Activated T-cell treated with anti-CD3 and anti-CD28 coated beads, Interleukin-2, amount 50 U/mL, for 48 hours (primary cell): ENCODE measurements around the gene CDHR5.

Source experiments
- DNase-seq, 2 experiments: peaks; one replicate each; pipeline ENCODE4 v3.0.0-alpha.2; 2020

The CDHR5 gene

DNA sequence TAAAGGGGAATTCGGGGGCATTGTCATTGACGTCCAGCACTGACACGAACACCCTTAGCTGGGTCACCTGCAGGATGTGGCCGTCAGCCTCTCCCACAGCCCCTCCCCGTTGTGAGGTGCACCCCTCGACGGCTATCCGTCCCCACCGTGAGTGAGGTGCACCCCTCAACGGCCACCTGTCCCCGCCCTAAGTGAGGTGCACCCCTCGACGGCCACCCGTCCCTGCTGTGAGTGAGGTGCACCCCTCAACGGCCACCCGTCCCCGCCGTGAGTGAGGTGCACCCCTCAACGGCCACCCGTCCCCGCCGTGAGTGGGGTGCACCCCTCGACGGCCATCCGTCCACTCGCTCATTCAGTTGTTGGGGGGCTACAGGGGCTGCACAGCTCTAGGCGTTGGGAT is 2.9 kb downstream of the CDHR5 start:
- no peak for DNase-seq

DNA sequence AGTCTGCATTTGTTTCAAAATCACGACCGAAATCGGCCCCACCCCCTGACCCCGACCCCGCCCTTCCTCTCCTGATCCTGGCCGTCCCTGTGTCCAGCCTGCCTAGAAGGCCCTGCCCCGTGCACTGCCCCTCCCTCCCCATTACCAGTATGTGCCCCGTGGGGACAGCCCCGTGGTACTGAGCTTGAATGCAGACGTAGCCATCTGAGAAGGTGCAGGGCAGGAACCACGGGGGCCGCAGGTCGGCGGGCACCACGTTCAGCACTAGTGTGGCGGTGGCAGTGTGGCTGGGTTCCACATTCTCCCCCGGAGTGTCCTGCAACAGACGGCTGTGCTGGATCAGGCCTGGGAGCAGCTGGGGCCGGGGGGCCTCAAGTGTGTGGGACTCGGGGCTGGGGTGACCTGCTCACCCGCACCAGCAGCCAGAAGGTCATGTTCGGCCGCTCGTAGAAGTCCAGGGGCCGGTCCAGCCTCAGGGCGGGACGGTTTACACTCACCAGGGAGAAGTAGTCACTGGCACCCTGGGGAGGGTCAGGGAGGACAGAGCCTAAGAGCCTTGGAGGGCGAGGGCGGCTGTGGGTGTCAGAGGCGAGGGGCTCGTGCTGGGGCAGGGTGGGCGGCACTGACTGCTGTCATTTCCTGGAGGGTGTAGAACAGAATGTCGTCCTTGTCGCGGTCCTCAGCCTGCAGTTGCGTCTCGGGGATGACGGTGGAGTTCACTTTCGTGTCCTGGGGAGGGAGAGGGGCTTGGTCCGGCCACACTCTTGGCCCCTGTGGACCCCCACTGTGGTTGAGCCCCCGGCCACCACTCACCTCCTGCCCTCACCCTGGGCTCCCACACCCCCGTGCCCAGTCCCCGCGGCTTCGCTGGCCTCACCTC is 3.6 kb downstream of the CDHR5 start:
- peak in 1 of 2 experiments; percentile 21 for DNase-seq

DNA sequence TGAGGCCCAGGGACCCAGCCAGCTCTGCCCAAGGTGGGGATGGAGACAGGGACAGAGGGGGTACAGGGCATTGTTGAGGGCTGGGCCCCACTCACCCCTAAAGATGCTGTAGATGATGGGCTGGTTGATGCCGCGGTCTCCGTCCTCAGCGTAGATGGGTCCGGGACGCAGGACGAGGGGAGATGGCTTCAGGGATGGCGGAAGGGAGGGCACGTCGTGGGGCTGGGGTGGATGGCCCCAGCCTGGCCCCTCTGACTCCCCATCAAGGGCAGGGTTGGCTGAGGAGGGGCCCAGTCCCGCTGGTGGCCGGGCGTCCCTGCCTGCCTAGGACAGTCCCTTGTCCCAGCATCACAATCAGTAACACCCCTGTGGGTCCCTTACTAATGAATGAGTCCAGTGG is 4.6 kb downstream of the CDHR5 start:
- DNase-seq: no peak

GRCh38 chr11:619628-620050 is 5.1 kb downstream of the CDHR5 start:
- DNase-seq: no peak

DNA sequence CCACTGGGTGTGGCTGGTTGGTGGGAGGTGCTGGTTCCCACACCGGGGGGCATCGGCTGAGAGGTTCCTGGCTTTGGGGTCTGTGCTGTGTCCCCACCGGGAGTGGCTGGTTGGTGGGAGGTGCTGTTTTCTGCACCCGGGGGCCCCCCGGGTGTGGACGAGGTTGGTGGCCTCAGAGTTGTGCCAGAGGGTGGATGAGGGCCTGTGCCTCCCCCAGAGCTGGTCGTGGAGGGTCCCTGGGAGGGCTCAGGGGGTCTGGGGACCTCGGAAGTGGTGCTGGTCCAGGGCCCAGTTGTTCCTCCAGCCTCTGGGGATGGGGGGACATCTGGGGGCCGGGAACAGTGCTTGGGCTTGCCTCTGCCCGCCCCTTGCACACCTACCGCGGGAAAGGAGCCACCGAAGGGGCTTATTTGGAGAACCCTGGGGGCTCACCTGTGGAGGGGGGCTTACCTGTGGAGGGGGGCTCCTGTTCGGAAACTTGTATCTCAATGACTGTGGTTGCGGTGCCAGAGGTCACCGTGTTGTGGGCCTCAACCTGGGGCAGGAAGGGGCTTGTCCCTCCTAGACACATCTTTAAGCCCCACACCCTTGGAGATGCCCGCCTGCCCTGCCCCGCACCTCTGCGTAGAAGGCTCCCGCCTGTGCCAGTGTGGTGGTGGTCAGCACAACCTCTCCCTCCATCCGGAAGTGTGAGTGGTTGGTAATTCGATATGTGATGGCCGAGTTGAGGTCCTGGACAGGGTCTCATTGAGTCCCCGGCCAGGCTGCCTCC is 5.7 kb downstream of the CDHR5 start:
- DNase-seq: no peak

DNA sequence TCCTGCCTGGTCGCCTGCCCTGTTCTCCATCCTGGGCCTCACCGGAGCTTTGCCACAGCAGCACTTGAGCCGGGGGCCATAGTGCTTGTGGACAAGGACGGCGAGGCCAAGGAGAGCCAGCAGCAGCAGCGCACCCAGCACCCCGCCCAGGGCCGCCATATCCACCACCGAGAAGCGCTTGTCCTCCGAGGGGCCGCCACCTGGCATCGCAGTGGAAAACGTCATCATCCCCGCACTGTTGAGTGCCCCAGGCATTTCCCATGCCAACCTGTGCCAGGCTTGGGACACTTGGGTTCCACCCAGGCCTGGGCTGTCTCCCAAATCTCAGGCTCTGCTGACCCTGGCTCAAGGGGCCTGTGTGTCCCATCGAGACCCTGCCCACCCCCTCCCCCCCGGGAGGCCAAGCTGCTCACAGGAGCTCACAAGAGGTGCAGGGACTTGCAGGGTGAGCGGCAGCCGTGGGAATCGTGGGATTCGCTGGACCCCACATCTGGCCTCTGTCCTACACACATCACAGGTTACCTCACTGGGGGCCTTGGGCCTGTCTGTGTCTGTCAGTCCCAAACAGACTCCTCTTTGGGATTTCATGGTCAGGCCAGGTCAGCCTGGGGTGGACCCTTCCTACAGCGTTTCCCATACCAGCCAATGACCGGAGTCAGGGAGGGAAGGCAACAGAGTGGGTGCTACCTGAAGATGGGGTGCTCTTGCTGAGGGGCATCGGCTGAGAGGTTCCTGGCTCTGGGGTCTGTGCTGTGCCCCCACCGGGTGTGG is 6.7 kb downstream of the CDHR5 start:
- DNase-seq: no peak

DNA sequence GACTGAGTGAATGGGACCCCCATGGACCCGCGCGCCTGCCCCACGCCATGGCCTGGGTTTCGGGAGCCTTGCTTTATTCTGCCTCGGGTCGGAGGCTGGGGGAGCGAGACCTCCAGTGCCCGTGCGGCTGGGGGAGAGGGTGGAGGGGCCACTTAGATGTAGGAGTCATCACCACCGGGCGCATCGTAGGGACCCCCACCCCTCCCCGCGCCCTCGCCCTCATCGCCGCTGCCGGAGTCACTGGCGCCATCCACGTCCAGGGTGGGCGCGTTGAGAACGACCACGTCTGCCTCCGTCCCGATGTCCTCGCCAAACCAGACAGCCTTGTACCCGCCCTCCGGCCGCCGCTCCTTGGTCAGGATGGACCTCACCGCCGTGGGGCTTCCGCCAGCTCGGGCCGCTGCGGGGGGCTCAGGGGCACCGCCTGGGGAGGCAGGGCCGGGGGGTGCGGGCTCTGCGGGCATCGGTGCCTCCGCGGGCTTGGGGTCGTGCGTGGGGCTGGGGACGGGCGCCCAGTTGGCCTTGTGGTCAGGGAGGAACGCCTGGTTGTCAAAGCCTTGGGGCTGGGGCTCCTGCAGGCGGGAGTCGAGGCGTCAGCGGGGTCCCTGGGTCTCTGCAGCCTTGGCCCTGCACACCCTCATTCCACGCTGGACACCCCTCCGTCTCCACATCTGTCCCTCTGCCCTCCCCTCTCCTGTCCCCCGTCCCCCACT is 7.4 kb downstream of the CDHR5 start:
- DNase-seq: no peak

- no peak for DNase-seq
These were observed 8.2 kb downstream of the CDHR5 start for GRCh38 chr11:616320-617198.

DNA sequence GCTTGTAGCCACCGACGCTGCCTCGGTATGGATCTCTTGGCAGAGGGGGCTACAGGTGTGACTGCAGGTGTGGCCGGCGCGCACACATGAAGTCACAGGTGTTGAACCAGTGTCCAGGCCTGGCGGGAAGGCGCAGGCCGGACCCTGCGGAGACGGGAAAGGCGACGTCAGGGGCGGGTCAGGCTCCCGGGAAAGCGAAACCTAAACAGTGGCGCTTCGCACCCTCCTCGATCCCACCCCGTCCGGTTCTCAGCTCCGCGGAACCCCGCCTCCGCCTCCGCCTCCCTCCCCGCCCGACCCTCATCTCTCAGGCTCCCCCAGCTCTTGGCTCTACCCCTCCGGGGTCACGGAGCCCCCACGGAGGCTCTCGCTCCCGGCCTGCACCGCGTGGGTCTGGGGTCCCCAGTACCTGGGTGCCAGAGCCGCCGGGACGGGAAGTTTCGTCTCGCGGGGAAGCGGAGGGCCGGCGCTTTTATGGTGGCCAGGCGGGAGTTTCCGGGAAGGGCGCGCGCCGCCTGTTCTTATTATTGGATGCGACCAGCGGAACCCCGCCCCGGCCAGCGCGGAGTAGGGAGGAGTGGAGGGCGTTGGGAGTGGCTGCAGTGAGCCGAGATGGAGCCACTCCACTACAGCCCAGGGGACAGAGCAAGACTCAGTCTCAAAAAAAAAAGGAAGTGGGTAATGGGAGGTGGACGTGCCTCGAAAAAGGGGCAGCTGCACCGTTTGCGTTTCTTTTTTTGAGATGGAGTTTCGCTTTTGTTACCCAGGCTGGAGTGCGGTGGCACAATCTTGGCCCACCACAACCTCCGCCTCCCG is 9.0 kb downstream of the CDHR5 start, which contains the start of gene IRF7:
Gene IRF7 (minus strand): TSS at position 447 of the 816 bp plus-strand sequence. CDS start 586 bp downstream, outside the sequence.
- DNase-seq: peak; percentile 91 to 93

GRCh38 chr11:614623-615503 is 9.9 kb downstream of the CDHR5 start:
- no peak for DNase-seq

DNA sequence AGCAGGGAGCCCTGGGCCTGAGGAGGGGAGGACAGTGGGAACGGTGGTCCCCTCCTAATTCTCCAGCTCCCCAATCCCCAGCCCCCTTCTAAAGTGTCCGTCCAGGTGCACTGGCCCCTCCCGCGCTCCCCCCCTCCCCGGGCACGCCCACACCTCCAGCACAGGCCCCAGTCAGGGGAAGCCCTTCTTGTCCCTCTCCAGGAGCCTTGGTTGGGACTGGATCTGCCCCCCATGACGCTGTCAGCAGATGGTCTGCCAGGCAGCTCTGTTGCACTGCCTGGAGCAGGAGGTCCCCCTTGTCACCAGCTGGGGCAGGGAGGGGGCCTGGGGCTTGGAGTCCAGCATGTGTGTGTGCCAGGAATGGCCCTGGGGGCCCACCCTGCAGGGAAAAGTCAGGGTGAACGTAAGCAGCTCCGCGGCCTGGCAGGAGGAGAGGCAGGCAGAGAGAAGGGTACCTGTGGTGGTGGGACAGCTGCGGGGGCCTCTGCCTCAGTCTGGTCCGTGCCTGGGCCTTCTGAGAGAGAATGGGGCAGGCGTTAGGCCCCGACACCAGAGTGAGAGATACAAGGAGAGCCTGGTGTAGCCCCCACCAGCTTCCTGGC is 10.6 kb downstream of the CDHR5 start:
- peak in 1 of 2 experiments; percentile 48 for DNase-seq

DNA sequence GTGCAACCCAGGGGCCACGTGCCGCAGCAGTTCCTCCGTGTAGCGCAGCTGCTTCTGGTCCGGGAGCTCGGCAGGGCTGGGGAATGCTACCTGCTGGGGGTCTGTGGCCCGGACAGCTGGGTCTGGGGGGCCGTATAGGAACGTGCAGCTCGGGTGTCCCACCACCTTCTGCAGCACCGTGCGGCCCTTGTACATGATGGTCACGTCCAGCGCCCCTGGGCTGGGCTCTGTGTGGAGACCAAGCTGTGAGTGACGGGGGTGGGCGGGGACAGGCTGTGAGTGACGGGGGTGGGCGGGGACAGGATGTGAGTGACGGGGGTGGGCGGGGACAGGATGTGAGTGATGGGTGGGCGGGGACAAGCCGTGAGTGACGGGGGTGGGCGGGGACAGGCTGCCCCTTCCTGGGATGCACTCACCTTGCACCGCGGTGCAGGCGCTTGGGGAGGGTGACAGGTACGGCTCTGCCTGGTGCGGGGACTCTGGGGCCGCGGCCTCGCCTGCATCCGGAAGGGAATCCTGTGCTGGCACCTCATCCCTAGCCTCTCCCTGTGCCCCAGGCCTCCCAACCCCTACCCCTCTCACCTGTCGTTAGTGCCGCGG is 11.3 kb downstream of the CDHR5 start:
- DNase-seq: peak; percentile 88 to 91

DNA sequence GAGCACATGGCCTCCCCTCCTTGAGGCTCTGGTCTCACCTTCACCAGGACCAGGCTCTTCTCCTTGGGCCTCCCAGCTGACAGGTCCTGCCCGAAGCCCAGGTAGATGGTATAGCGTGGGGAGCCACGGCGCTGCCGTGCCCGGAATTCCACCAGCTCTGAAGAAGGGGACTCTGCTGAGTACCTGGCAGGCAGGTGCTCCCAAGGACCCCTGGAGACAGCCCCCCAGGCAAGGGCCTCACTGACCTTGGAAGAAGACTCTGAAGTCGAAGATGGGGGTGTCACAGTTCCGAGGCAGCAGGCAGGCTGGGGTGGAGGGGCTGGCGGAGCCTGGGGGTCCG is 11.8 kb downstream of the CDHR5 start:
- no peak for DNase-seq

DNA sequence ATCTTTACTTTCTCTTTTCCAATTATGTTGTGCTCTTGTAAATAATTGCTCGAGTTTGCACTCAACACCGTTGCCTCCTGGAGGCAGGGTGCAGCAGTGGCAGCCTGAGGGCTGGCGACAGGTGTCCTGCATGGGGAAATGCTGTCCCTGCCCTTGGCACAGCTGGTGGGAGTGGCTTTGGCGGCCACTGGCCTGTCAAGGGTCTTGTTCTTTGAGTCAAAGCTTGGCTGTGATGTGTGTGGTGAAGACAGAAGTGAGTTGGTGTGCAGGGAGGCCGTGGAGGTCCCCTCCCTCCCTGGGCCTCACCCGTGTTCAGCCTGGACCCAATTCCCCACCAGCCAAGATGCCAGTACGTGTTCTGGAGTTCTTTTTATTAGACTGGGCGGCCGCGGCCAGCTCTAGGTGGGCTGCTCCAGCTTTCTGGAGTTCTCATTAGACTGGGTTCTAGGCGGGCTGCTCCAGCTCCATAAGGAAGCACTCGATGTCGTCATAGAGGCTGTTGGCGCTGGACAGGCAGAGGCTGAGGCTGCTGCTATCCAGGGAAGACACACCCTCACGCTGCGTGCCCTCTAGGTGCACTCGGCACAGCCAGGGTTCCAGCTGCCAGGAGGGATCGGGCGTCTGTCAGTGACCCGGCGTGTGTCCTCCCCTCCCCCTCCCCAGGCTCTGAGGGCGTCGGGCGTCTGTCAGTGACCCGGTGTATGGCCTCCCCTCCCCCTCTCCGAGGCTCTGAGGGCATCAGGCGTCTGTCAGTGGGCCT is 12.4 kb downstream of the CDHR5 start:
- DNase-seq: peak in 1 of 2 experiments; percentile 49

DNA sequence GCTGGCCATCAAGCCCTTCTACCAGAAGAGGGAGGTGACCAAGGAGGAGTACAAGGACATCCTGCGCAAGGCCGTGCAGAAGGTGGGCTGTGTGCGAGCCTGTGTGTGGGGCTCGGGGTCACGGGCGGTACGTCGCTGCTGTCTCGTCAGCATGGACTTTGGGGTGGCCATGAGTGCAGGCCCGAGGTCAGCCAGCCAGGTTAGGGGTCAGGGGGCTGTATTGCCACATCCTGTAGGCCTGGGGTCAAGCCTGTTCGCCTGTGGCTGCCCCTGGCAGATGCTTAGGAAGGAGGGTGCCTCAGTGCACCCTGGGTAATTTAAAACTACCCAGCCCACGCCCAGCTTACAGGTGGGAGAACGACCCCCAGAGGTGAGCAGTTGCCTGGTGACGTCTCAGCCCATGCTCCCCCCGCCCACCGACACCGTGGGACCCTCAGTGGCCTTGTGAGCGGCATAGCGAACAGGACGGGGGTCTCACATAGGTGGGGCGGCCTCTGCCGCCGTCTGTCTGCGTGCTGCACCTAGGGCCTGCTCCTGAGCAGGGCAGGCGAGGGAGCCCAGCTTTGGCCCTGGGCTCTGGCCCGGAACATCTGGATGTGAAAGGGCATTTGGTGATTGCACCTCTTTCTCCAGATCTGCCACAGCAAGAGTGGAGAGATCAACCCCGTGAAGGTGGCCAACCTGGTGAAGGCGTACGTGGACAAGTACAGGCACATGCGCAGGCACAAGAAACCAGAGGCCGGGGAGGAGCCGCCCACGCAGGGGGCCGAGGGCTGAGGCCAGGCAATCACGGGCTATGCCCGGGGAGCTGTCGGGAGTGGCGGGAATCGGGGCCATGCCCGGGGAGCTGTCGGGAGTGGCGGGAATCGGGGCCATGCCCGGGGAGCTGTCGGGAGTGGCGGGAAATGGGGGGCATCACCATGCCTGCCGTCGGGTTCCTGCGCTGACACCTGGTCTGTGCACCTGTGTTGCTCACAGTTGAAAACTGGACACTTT is 13.5 kb downstream of the CDHR5 start:
- DNase-seq: no peak

- DNase-seq: no peak
These were observed 14.5 kb downstream of the CDHR5 start for GRCh38 chr11:610146-610801.
